Parathyroid adenoma (tissue), 2 donors: ENCODE measurements around the gene NOP56.
"Not testable (repeated sequence)": the region's sequence is repeated elsewhere in the genome, so short reads cannot be mapped to it uniquely, and the experiment has no call there.

Source experiments
- H2AFZ ChIP-seq: fragments of 300-600 bp; sonication (generic); one replicate; pipeline ENCODE4 v1.7.0; 2017; ENCODE audit warnings: antibody characterized with exemption, mild to moderate bottlenecking
- H3K27ac ChIP-seq: fragments of 300-600 bp; sonication (generic); one replicate; pipeline ENCODE4 v1.7.0; 2017
- H3K27me3 ChIP-seq: fragments of 300-600 bp; sonication (generic); one replicate; pipeline ENCODE4 v1.7.0; 2017; ENCODE audit warnings: low read length; ENCODE audit not compliant: control insufficient read depth, insufficient read depth
- H3K36me3 ChIP-seq: fragments of 300-600 bp; sonication (generic); one replicate; pipeline ENCODE4 v1.7.0; 2017; ENCODE audit warnings: low read length; ENCODE audit not compliant: control insufficient read depth, insufficient read depth
- H3K4me1 ChIP-seq: fragments of 300-600 bp; sonication (generic); one replicate; pipeline ENCODE4 v1.7.0; 2017; ENCODE audit warnings: control low read depth
- H3K4me2 ChIP-seq: fragments of 300-600 bp; sonication (generic); one replicate; pipeline ENCODE4 v1.7.0; 2017; ENCODE audit warnings: low read length
- H3K4me3 ChIP-seq: fragments of 300-600 bp; sonication (generic); one replicate; pipeline ENCODE4 v1.7.0; 2017; ENCODE audit warnings: low read depth, low read length
- H3K79me2 ChIP-seq: fragments of 300-600 bp; sonication (generic); one replicate; pipeline ENCODE4 v1.7.0; 2017; ENCODE audit warnings: control low read depth
- H3K9ac ChIP-seq: fragments of 300-600 bp; sonication (generic); one replicate; pipeline ENCODE4 v1.7.0; 2017; ENCODE audit warnings: mild to moderate bottlenecking
- H3K9me3 ChIP-seq: fragments of 300-600 bp; sonication (generic); one replicate; pipeline ENCODE4 v1.7.0; 2017; ENCODE audit warnings: low read length; ENCODE audit not compliant: control insufficient read depth
- CTCF ChIP-seq: fragments of 300-600 bp; sonication (generic); IDR thresholded peaks from one replicate; pipeline ENCODE4 v1.7.0; 2017; ENCODE audit warnings: antibody characterized with exemption, mild to moderate bottlenecking
- donor health status: primary hyperparathyroidism.

Gene NOP56

GRCh38 chr20:2694519-2694918 lies 42.1 kb downstream of the NOP56 start:
- Histone ChIP-seq H3K9ac (no peak overlapping the region), H3K9me3 (no peaks in the 10 kb centered on the region), H3K36me3 (no peaks in the 10 kb centered on the region), H3K27ac (no peak overlapping the region), H3K27me3 (no peaks in the 10 kb centered on the region), H3K79me2 (no peaks in the 10 kb centered on the region), H3K4me1 (peaks cover 6% of the 10 kb centered on the region), H2AFZ (no peak overlapping the region), H3K4me3 (no peak overlapping the region), H3K4me2 (no peak overlapping the region)
- no peak for TF ChIP-seq CTCF

- Histone ChIP-seq H3K36me3 (no peaks in the 10 kb centered on the region), H3K4me3 (no peak overlapping the region), H3K27me3 (no peaks in the 10 kb centered on the region), H3K27ac (no peak overlapping the region), H3K9ac (no peak overlapping the region), H3K4me2 (no peak overlapping the region), H2AFZ (no peak overlapping the region), H3K79me2 (no peaks in the 10 kb centered on the region), H3K4me1 (peaks cover 6% of the 10 kb centered on the region), H3K9me3 (no peaks in the 10 kb centered on the region)
- no peak for TF ChIP-seq CTCF
Observed at GRCh38 chr20:2695206-2695983, 43.0 kb downstream of the NOP56 start.

- not testable (repeated sequence) for H3K9me3 ChIP-seq, H3K27me3 ChIP-seq
Observed at GRCh38 chr20:2695984-2696525, 43.6 kb downstream of the NOP56 start.

GRCh38 chr20:2696646-2697045 lies 44.2 kb downstream of the NOP56 start:
- Histone ChIP-seq H3K27me3 (no peaks in the 10 kb centered on the region), H3K27ac (no peak overlapping the region)

More at GRCh38 chr20:2695984-2696525, 43.6 kb downstream of the NOP56 start:
- not testable (repeated sequence) for H3K4me3 ChIP-seq, H3K4me1 ChIP-seq, H3K36me3 ChIP-seq, H3K4me2 ChIP-seq, H3K9ac ChIP-seq, H3K27ac ChIP-seq, H3K79me2 ChIP-seq, H2AFZ ChIP-seq

DNA sequence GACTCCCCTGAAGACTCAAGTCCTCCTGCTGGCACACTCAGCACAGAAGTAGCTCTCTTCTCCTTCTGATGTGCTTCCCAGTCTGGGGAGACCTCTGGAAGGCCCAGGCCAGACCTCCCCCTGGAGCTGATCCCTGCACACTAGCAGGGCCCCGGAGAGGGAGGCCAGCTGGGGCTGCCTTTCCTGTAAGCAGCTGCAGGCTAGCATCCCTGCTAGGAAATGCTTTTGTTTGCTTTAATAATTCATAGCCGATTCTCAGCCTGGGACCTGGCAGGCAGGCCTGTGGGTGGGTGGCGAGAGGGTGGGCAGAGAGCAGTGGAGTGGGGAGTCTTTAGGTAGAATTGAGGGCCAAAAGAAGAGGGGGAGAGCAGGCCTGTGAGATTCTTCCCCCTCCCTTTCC lies 45.3 kb downstream of the NOP56 start:
- Histone ChIP-seq H3K9ac (no peak overlapping the region), H3K4me3 (no peak overlapping the region), H3K27ac (no peak overlapping the region), H2AFZ (no peak overlapping the region), H3K9me3 (no peaks in the 10 kb centered on the region), H3K36me3 (no peaks in the 10 kb centered on the region), H3K79me2 (no peaks in the 10 kb centered on the region), H3K4me2 (no peak overlapping the region), H3K27me3 (no peaks in the 10 kb centered on the region), H3K4me1 (no peaks in the 10 kb centered on the region)
- no peak for TF ChIP-seq CTCF

More at GRCh38 chr20:2696646-2697045, 44.2 kb downstream of the NOP56 start:
- Histone ChIP-seq H3K79me2 (no peaks in the 10 kb centered on the region), H3K9me3 (no peaks in the 10 kb centered on the region), H2AFZ (no peak overlapping the region), H3K4me1 (peaks cover 5% of the 10 kb centered on the region), H3K4me3 (no peak overlapping the region), H3K36me3 (no peaks in the 10 kb centered on the region), H3K4me2 (no peak overlapping the region), H3K9ac (no peak overlapping the region)
- TF ChIP-seq CTCF: no peak
